Left lobe of liver (tissue), 2 donors: Measurements from ENCODE around the gene BCR. TPM values are rescaled to one million over a fixed set of nuclear protein-coding genes. Genes with fewer than 3 reads are reported as not detected.
"Not testable (repeated sequence)": the region's sequence is repeated elsewhere in the genome, so short reads cannot be mapped to it uniquely, and the experiment has no call there.

Experiments used
- ATAC-seq: fragments of 200-7000 bp; cut with Tn5 transposase; one replicate; pipeline ENCODE4 v1.9.1; 2020; ENCODE audit warnings: mild to moderate bottlenecking, moderate library complexity
- DNase-seq: peaks from one replicate; pipeline ENCODE4 v3.0.0-alpha.2; 2020; ENCODE audit warnings: low spot score
- total RNA-seq: library from RNA; stranded (reverse); gene quantifications from one replicate; pipeline ENCODE4 v1.2.1, GENCODE V29; 2021
- donor health status: DM: no; HTN: no; CAD: no; lungs with moderate emphysema.
- donor health status: DM: no; HTN: yes; CAD: no.

Gene BCR
- total RNA-seq = 29.7 TPM

DNA sequence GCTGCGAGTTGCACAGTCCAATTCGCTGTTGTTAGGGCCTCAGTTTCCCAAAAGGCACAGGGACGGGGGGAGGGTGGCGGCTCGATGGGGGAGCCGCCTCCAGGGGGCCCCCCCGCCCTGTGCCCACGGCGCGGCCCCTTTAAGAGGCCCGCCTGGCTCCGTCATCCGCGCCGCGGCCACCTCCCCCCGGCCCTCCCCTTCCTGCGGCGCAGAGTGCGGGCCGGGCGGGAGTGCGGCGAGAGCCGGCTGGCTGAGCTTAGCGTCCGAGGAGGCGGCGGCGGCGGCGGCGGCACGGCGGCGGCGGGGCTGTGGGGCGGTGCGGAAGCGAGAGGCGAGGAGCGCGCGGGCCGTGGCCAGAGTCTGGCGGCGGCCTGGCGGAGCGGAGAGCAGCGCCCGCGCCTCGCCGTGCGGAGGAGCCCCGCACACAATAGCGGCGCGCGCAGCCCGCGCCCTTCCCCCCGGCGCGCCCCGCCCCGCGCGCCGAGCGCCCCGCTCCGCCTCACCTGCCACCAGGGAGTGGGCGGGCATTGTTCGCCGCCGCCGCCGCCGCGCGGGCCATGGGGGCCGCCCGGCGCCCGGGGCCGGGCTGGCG is at the start of gene BCR:
Gene BCR, plus strand, starts transcription at position 209 of the 592 bp plus-strand sequence. CDS start 452 bp downstream, outside the sequence.
- ATAC-seq (peak; percentile 84), DNase-seq (peak; percentile 82)

DNA sequence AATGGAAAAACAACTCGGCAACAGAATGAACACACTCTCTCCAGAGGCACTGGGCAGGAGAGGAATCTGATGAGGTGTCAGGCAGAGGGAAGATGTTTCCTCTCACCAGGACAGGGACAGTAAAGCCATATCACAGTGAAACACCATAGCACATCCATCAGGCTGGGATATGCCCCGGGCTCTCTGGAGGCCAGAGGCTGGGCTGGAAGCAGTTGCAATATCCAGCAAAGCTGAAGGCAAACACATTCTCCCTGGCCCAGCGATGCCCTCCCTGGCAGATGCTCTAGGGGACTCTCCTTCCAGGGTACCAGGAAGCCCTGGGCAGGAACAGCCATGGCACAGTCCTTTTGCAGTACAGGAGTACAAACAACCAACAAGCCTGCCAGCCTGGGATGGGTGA is 49.6 kb upstream of the BCR start:
- DNase-seq = no peak
- no peak for ATAC-seq

DNA sequence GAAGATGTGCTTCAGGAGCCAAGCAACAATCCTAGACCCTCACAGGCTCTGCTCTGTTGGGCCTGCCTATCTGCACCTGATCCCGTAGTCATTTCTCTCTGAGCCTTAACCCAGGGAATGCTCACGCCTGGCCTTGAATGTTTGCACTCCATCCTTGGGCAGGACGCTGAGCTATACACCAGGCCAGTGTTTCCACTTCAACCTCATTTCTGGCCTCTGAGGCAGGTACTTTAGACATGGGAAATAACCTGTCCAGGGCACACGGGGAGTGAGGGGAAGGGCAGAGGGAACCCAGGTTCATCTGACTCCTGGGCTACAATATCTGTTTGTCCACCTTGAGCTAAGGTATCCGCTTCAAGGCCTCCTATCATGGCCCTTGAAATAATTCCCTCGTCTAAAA is 48.4 kb upstream of the BCR start:
- no peak for ATAC-seq
- DNase-seq = no peak

DNA sequence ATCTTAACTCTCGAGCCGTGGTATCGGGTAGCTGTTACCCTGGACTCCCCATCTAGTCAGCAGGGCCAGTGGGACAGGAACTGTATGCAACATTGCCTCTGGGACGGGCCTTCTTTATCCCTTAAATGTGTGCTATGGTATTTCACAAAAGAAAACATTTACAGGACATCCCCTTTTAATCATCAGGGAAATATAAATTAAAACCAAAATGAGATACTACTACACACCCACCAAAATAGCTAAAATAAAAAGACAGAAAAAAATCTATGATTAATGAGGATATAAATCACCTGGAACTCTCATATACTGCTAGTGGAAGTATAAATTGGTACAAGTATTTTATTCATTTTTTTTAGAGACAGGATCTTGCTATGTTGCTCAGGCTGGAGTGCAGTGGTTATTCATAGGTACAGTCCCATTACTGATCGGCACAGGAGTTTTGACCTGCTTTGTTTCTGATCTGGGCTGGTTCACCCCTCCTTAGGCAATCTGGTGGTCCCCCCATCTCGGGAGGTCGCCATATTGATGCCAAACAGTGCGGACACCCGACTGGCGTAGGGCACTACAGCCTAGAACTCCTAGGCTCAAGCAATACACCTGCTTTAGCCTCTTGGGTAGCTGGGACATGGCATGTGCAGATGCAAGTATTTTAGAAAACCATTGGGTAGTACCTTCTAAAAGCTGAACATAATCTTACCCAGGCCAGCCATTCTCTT is 47.8 kb upstream of the BCR start:
- DNase-seq (no peak), ATAC-seq (no peak)

DNA sequence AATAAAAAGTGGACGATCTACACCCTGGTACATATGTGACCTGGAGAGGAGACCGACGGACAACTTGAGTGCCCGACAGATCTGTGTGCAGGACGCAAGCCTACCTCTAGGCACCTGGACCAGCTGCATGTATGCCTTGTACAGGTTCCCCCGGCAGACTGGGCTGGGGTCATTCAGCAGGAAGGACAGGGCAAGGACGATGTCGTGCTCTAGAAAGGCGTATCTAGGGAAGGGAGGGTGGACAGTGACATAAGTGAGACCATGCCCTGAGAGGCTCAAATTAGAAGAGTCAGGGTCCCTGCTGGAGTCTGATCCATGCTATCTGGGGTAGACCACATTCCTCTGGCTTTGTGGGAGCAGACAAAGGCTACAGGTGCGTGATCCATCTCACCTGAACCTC is 46.4 kb upstream of the BCR start:
- ATAC-seq (no peak), DNase-seq (no peak)

DNA sequence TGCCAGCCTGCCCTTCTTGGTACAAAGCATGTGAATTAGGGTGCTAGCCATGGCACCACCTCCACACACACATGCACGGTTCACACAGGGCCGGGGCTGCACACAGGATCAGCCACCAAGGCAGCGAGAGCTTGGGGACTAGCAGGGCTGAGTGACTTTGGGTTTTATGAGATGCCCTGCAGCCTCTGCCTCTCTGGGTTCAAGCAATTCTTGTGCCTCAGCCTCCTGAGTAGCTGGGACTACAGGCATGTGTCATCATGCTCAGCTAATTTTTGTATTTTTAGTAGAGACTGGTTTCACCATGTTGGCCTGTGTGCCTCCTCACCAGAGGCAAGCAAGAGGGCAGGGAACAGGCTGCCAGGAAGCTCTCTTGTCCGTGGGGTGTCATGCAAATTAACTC is 43.3 kb upstream of the BCR start:
- not testable (repeated sequence) for ATAC-seq, DNase-seq

DNA sequence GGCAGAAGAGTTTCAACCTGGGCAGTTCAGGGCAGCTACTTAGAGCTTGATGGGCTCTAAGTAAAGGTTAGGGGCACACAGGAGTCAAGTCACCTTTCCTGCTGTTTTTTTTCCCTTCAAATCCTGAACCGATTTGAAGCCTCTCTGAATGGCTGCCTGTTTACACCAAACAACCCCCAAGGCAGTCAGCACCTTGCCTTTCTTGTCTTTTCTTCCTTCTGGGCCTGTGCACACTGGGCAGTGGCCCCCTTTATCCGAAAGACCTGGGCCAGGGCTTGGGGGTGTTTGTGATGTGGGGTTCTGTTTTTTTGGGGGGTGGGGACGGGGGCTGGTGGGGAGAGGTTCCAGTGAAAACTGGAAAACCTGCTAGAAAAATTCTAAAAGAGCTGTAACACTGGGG is 42.8 kb upstream of the BCR start:
- DNase-seq = no peak

DNA sequence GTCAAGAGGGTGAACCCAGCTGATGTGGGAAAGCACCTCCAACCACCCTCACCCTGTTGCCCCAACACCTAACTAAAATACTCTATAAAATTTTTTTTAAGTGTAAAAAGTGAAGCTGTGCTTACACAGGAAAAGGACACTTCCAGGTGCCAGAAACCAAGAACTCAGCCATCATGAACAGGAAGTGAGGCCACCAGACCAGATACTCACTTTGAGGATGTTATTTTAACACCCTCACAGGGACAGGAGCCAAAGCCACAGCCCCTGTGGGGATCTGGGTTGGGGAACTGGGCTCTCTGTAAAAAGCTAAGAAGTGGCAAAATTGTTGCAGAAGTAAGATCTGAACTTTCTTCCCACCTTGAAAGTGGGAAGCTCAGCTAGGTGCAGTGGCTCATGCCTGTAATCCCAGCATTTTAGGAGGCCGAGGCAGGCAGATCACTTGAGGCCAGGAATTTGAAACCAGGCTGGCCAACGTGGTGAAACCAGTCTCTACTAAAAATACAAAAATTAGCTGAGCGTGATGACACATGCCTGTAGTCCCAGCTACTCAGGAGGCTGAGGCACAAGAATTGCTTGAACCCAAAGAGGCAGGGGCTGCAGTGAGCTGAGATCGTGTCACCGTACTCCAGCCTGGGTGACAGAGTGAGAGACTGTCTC is 42.3 kb upstream of the BCR start:
- no peak for DNase-seq
- ATAC-seq = no peak

More for the DNA sequence above, 42.8 kb upstream of the BCR start:
- no peak for ATAC-seq

DNA sequence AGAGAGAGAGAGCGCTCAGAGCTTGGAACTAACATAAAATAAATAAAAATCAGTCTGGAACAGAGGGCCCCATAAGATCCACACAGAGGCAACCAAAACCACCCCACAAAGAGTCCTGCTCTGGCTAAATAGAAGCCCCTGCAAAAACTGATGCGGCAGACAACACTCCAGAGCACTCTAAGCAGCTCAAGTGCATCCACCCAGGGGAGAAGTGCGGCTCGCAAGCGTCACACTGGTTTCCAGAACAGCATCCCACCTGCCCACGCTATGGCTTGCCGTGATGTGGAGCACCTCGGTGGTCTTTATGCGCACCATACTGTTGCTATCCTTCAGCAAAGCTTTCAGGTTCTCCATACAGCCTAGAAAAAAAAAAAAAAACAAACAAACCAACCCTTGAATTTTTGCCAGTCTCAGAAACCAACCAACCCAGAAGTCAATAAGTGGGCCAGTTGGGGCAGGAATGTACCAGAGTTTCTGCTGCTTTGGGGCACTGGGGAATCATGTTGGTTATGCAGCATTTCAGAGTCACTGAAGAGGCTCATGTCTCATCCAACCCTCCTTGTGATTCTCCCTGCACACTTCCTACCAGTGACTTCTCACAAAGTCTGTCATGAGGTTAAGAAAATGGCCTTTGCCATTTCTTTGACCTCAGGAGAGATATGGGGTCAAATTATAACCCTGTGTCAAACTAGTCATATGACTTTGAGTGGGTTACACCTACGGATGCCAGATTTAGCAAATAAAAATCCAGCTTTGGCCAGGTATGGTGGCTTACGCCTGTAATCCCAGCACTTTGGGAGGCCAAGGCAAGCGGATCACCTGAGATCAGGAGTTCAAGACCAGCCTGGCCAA is 41.5 kb upstream of the BCR start:
- ATAC-seq (no peak), DNase-seq (no peak)

DNA sequence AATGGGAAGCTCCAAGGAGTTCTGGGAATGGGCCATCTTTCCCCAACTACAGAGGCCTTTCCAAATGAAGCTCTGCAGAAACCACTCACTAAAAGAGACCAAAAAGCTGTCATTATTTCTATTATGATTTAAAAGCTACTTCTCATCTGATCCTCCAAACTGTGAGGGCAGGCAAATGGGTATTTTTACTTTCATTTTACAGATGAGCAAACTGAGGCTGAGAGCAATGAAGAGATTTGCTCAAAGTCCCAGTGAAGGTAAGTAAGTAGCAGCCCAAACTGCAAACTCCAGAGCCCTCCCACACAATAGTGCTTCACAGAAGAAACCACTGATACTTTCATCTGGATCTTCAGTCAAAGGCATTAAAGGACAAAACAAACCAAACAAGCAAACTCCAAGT is 39.9 kb upstream of the BCR start:
- DNase-seq (no peak), ATAC-seq (no peak)

DNA sequence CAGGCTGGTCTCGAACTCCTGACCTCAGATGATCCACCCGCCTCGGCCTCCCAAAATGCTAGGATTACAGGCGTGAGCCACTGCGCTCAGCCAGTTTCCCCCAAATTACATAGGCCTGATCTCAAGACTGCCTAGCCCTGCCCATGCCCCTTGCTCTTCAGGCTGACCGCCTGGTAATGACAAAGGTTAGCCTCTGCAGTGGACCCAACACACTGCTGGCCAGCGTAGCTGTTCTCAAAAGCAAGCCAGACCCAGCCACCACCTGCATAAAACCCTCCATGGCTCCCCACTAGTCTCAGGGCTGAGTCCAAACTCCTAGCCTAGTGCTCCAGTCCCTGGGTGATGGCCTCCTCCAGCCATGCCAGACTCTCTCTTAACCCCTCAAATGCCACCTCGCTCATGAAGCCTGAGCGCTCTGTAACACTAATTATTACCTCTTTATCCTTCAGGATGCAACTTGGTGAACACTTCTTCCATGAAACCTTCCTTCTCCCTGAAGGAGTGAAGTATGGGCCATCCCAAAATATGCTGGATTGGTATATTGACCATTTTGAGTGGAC is 37.7 kb upstream of the BCR start:
- DNase-seq = no peak
- peak; percentile 27 for ATAC-seq

DNA sequence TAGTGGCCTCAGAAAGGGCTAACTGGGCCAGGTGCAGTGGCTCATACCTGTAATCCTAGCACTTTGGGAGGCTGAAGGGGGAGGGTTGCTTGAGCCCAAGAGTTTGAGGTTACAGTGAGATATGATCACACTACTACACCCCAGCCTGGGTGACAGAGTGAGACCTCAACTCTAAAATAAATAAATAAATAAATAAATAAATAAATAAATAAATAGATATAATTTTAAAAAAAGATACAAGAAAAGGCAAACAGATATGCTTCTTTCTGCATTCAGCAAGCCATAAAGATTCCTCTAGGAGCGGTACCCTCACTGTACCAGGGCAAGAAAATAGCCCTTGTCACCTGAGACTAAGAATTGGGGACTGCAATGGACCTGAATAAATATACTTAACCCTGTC is 37.2 kb upstream of the BCR start:
- ATAC-seq (no peak), DNase-seq (no peak)

DNA sequence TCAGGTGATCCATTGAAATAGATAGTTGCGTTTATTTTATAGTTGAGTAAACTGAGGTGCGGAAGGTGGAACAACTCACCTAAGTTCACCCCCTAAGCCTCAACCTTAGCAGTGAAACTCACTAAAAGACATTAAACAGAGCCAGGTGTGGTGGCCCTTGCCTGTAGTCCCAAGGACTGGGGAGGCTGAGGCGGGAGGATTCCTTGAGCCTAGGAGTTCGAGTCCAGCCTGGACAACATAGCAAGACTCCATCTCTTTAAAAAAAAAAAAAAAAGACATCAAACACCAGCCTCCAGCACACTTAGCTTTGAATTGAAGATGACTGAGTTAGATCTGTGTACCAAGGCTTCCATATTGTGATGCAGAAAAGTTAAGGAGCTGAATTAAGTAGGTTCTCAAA is 35.9 kb upstream of the BCR start:
- DNase-seq (no peak), ATAC-seq (no peak)

DNA sequence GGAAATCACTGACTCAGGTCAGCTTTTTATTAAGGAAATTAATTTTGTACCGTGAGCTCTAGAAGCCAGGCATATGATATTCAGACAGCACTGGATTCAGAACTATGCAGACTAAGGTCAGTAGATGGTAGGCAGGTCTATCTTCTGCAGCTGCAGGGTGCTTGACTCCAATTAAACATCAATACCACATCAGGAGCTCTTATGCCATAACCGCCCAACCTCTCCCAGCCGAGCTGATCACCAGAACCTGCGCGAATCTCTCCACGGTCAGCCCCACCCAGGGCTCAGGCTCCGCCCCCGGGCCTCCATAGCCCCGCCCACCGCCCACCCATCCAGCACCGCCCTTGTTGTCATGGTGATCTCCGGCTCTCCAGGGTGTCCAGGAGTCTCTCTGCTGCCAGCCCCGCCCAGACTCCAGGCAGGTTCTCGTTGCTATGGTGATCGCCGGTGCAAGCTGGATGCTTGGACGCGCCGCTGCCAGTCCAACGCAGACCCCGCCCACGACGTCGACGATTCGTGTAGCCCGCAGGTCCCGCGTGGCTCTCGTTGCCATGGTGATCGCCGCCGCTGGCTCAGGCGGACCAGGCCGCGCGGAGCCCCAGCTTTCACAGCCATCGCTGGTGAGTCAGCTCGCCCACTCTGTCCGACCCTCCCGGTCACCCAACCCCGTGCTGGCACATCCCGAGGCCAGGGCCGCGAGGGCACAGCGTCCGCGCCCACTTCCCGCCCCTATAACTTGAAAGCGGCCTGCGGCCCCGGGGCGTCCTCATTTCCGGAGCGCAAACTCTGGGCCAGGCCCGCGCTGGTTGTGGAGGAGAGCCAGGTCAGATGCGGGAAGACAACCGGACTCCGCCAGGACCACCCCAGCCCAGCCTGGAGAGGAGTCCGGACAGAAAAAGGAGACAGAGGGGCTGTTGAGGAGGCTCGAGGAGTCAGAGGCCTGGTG is 35.1 kb upstream of the BCR start, which contains the start of gene RAB36:
Gene RAB36, plus strand, starts transcription at position 546 of the 946 bp plus-strand sequence. CDS start 1,140 bp downstream, outside the sequence.
- ATAC-seq = peak; percentile 74
- DNase-seq = peak; percentile 93

DNA sequence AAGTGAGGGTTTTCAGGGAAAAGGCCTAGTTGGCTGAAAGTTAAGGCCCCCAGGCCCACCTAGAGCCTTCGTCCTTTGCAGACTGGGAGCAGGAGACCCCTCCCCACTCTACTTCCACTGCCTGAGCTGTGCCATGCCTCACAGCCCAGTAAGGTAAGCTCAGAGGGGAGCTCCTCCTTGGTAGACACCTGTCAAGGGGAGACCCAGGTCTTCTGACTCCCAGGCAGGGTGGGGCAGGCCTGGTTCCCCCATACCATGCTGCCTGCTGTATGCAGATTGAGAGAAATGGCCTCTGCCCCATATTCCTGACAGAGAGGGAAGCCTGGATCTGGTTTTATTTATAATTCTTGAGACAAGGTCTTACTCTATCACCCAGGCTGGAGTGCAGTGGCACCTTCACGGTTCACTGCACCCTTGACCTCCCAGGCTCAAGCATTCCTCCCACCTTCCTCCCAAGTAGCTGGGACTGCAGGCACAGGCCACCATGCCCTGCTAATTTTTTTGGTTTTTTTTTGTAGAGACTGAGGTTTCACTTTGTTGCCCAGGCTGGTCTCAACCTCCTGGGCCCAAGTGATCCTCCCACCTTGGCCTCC is 34.3 kb upstream of the BCR start:
- ATAC-seq (no peak), DNase-seq (no peak)

DNA sequence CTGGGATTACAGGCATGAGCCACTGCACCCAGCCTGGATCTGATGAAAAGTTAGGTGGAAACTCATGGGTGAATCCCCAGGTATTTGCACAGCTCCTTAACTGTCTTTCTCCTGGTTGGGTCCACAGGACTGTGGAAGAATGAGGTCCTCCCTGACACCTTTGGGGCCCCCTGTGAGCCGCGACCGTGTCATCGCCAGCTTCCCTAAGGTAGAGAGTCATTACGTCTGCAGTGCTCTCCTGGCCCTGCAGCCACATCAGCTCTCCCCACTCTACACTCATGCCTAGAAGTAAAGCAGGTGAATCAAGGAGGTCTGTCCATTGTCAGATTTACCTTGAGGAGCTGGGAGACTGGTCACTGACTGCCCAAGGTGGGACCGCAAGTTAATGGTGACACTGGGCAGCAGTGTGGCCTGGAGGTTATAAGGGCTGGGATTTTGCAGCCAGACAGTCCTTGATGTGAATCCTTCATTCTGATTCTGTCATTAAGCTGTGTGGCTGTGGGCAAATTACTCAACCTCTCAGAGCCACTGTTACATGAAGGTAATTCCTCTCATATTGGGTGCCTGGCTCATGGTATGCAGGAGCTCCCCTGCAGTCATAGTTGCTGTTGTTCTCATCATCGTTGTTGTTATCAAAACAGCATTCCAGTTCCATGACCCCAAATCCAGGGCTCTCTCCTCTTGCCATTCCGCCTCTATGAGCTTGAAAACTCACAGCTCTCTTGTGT is 33.7 kb upstream of the BCR start:
- DNase-seq = no peak

DNA sequence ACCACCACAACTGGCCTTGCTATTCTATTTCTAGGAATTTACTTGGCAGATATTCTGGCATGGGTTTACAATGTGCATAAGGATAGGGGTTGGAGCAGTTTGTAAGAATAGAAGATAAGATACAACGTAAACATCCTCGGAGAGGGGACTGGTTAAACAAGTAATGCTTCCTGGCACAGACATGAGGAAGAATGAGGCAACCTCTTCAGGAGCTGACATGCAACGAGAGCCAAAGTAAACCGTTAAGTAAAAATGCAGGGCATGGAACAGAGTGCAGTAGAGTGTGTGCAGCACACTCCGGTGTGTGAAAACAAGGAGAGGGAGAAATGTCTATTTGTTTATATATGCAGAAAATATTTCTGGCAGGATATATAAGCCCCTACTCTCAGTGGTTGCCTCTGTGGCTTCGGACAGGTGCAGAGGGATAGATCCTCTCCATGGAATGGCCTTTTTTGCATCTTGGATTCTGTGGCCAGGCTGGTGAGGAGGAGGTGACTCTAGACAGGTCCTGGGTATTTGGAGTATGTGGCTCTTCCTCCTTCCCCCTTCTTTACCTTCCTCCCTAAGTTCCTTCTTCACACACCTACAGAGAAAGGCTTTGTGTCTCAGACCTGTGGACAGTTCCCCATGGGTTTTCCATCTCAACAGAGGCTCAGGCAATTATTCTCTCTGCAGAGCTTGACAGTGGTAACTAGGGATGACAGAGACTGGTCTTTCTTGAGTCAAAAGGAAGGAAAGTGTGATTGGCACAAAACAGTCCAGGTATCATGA is 32.5 kb upstream of the BCR start:
- DNase-seq (no peak), ATAC-seq (peak; percentile 76)

More for the DNA sequence above, 33.7 kb upstream of the BCR start:
- ATAC-seq = no peak

DNA sequence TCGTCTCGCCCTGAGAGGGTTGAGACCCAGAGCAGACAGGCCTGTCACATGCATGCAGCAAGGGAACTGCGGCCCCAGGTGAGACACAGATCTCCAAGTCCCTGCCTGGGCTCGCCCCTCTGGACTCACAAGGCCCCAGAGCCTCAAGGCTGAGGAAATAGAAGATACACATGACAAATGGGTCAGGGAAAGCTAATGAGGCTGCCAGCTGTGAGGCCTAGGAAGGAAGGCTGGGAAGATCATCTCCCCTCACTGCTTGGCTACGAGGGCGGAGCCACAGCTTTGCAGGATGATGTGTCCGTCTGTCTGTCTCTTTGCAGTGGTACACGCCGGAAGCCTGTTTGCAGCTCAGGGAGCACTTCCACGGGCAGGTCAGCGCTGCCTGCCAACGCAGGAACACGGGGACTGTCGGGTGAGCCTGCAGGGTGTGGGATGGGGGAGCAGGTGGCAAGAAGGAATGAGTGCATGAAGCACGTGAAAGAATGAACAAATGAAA is 30.5 kb upstream of the BCR start:
- DNase-seq (no peak), ATAC-seq (no peak)
